Gastrocnemius medialis (tissue), 4 donors: ENCODE results near the gene AQP6. TPM values are rescaled to one million over a fixed set of nuclear protein-coding genes. Genes with fewer than 3 reads are reported as not detected.

ENCODE experiments used
- ATAC-seq, 2 donors: fragments of 150-250 bp; one replicate each; pipeline ENCODE4 v1.9.1; 2016
- DNase-seq, 2 donors: peaks; one replicate each; pipeline ENCODE4 v3.0.0-alpha.2; 2019
- H3K27ac ChIP-seq, 4 donors: fragments of 200-600 bp; sonication (generic); 1 replicate in 1 of 4; 2 replicates in 3 of 4; pipeline ENCODE4 v1.5.1; 2016 to 2018; ENCODE audit warnings: mild to moderate bottlenecking in 2 of 4, moderate library complexity in 1 of 4
- H3K27me3 ChIP-seq, 3 donors: fragments of 200-600 bp; sonication (generic) in 2 of 3; 1 replicate in 1 of 3; 2 replicates in 2 of 3; pipeline versions ENCODE4 v1.5.1 to v1.6.0; 2016 to 2019; ENCODE audit warnings: mild to moderate bottlenecking in 1 of 3, moderate library complexity in 1 of 3
- H3K36me3 ChIP-seq, 2 donors: fragments of 200-600 bp; sonication (generic) in 1 of 2; one replicate each; pipeline ENCODE4 v1.5.1; 2017 to 2018
- H3K4me1 ChIP-seq, 2 donors: fragments of 200-600 bp; sonication (generic) in 1 of 2; one replicate each; pipeline ENCODE4 v1.5.1; 2016 to 2017; ENCODE audit warnings: mild to moderate bottlenecking in 2 of 2
- H3K4me3 ChIP-seq, 4 donors: fragments of 200-600 bp; sonication (generic) in 3 of 4; 1 replicate in 1 of 4; 2 replicates in 3 of 4; pipeline ENCODE4 v1.5.1; 2016 to 2019; ENCODE audit warnings: mild to moderate bottlenecking in 2 of 4
- H3K9me3 ChIP-seq, 3 donors: fragments of 200-600 bp; sonication (generic) in 2 of 3; 1 replicate in 1 of 3; 2 replicates in 2 of 3; pipeline ENCODE4 v1.5.1; 2016 to 2019
- CTCF ChIP-seq, 5 experiments: fragments of 450-650 bp in 3 of 5; fragments of 200-600 bp in 2 of 5; sonication (generic) in 2 of 5; IDR thresholded peaks in 4 of 5; conservative IDR thresholded peaks in 1 of 5; 1 replicate in 4 of 5; 2 replicates in 1 of 5; pipeline ENCODE4 v1.5.1; 2016 to 2019; ENCODE audit warnings: antibody characterized with exemption in 5 of 5, mild to moderate bottlenecking in 3 of 5, moderate library complexity in 3 of 5
- POLR2A ChIP-seq, 2 donors: fragments of 450-650 bp; IDR thresholded peaks; one replicate each; pipeline ENCODE4 v1.6.1; 2017; ENCODE audit warnings: antibody characterized with exemption in 2 of 2, mild to moderate bottlenecking in 2 of 2, moderate library complexity in 2 of 2
- in situ Hi-C, 4 donors: fragments of 200-750 bp; cut with MboI; loops; one replicate each; pipeline versions ENCODE4 v1.15.0 to v1.8.0; 2017; ENCODE audit warnings: low sequenced_read_pairs in 4 of 4
- intact Hi-C: fragments of 100-400 bp; cut with DNase I; formaldehyde crosslinking; loops from one replicate; pipeline ENCODE4 v1.15.1; 2023; ENCODE audit warnings: low total_unique reads
- total RNA-seq, 4 donors: library from RNA; depleted of rRNA; stranded (reverse); fragments of >200 nt; gene quantifications; one replicate each; pipeline versions ENCODE4 v1.1.0 to v1.2.3, GENCODE V29; 2016

The AQP6 gene
- total RNA-seq, 4 donors from 2014 or later: not detected

GRCh38 chr12:49937639-49938300 is 35.0 kb upstream of the AQP6 start:
- TF ChIP-seq CTCF (IDR thresholded peaks at IDR 0.05 in 4 of 5, conservative IDR thresholded peaks at IDR 0.05 in 1 of 5) (no peak), POLR2A (IDR thresholded peaks at IDR 0.05) (no peak)
- ATAC-seq (no peak), DNase-seq (no peak)
- Histone ChIP-seq H3K27me3 (no peaks in the 10 kb centered on the region), H3K27ac (no peak overlapping the region), H3K36me3 (no peaks in the 10 kb centered on the region), H3K4me3 (no peak overlapping the region), H3K9me3 (no peaks in the 10 kb centered on the region), H3K4me1 (no peaks in the 10 kb centered on the region)
- intact Hi-C loops: no loop called here
- in situ Hi-C loops: no loop called here

GRCh38 chr12:49939307-49939706 is 33.4 kb upstream of the AQP6 start:
- no peak overlapping the region for H3K4me3 ChIP-seq
- DNase-seq (no peak), ATAC-seq (no peak)
- in situ Hi-C loops (no loop called here), intact Hi-C loops (no loop called here)
- TF ChIP-seq POLR2A (IDR thresholded peaks at IDR 0.05): no peak
- no peak for TF ChIP-seq CTCF (IDR thresholded peaks at IDR 0.05 in 4 of 5, conservative IDR thresholded peaks at IDR 0.05 in 1 of 5)
- no peaks in the 10 kb centered on the region for H3K4me1 ChIP-seq
- no peaks in the 10 kb centered on the region for H3K9me3 ChIP-seq
- no peaks in the 10 kb centered on the region for H3K27me3 ChIP-seq
- H3K27ac ChIP-seq: no peak overlapping the region
- H3K36me3 ChIP-seq: no peaks in the 10 kb centered on the region

- H3K27me3 ChIP-seq: no peaks in the 10 kb centered on the region
- TF ChIP-seq POLR2A (IDR thresholded peaks at IDR 0.05) (no peak), CTCF (IDR thresholded peaks at IDR 0.05 in 4 of 5, conservative IDR thresholded peaks at IDR 0.05 in 1 of 5) (no peak)
- H3K27ac ChIP-seq: no peak overlapping the region
- in situ Hi-C loops (no loop called here), intact Hi-C loops (no loop called here)
- H3K4me1 ChIP-seq: no peaks in the 10 kb centered on the region
- ATAC-seq: no peak
- DNase-seq: no peak
- no peaks in the 10 kb centered on the region for H3K36me3 ChIP-seq
- no peaks in the 10 kb centered on the region for H3K9me3 ChIP-seq
- H3K4me3 ChIP-seq: no peak overlapping the region
These were observed 33.0 kb upstream of the AQP6 start for GRCh38 chr12:49939707-49940106.

GRCh38 chr12:49941556-49942511 is 30.9 kb upstream of the AQP6 start:
- in situ Hi-C loops (no loop called here), intact Hi-C loops (no loop called here)
- Histone ChIP-seq H3K36me3 (no peaks in the 10 kb centered on the region), H3K27me3 (no peaks in the 10 kb centered on the region), H3K9me3 (no peaks in the 10 kb centered on the region), H3K4me3 (no peak overlapping the region), H3K4me1 (no peaks in the 10 kb centered on the region), H3K27ac (no peak overlapping the region)
- no peak for ATAC-seq
- DNase-seq: no peak
- TF ChIP-seq POLR2A (IDR thresholded peaks at IDR 0.05) (no peak), CTCF (IDR thresholded peaks at IDR 0.05 in 4 of 5, conservative IDR thresholded peaks at IDR 0.05 in 1 of 5) (no peak)
